Measurements from ENCODE around the gene SCAMP3. TPM values are rescaled to one million over a fixed set of nuclear protein-coding genes. Genes with fewer than 3 reads are reported as not detected.

The SCAMP3 gene
- total and polyA plus RNA-seq, 2 donors (not counting 3 experiments of a cell fraction or from before 2014, with no cell fraction given): 80.1 to 306 TPM

- ChIA-PET CTCF (interaction anchor here (1.2 kb wide), 1 partner anchor 9 kb away, joined by 3 read pairs; no protein-coding TSS in a partner anchor), POLR2A (no interaction called here)
- no peak overlapping the region for H3K27ac ChIP-seq (ENCODE audit: insufficient read depth, low read depth, low read length)
- no peaks in the 10 kb centered on the region for H3K9me1 ChIP-seq (replicated peaks; ENCODE audit: control insufficient read depth, extremely low read depth, insufficient read depth, low read length)
- H3K9me3 ChIP-seq (replicated peaks; ENCODE audit: control insufficient read depth, insufficient read depth, low read length): no peaks in the 10 kb centered on the region
- H2AFZ ChIP-seq (ENCODE audit: low read depth, low read length): no peak overlapping the region
- no peak overlapping the region for H3K9ac ChIP-seq (replicated peaks; ENCODE audit: extremely low read depth, insufficient read depth, low read length)
- FAIRE-seq (no peak), DNase-seq (ENCODE audit: low read depth, low spot score) (no peak)
- intact Hi-C loops (cut with micrococcal nuclease) (no loop called here), dilution Hi-C loops (cut with MboI; ENCODE audit: extremely low pct_ligation_motif_present, low sequenced_read_pairs) (no loop called here)
- H3K36me3 ChIP-seq (ENCODE audit: control insufficient read depth in 2 of 2, extremely low read depth in 1 of 2, insufficient read depth in 2 of 2, low read length in 2 of 2): no peaks in the 10 kb centered on the region
- H3K79me2 ChIP-seq (ENCODE audit: control insufficient read depth, insufficient read depth, low read length): no peaks in the 10 kb centered on the region
- no peaks in the 10 kb centered on the region for H3K4me1 ChIP-seq (ENCODE audit: control insufficient read depth, extremely low read depth, insufficient read depth, low read length)
- no TSS peak for BruUV-seq (replicated peaks)
- H3K4me3 ChIP-seq (replicated peaks in 1 of 3; ENCODE audit: insufficient read depth in 1 of 3, low read depth in 1 of 3, low read length in 3 of 3): no peak overlapping the region
- H3K27me3 ChIP-seq (ENCODE audit: control insufficient read depth in 2 of 2, insufficient read depth in 2 of 2, low read length in 2 of 2): peaks cover 36 to 40% of the 10 kb centered on the region in 2 experiments
- no peak overlapping the region for H3K4me2 ChIP-seq (ENCODE audit: insufficient read depth, low read length)
- no peaks in the 10 kb centered on the region for H4K20me1 ChIP-seq (replicated peaks; ENCODE audit: control insufficient read depth, extremely low read depth, insufficient read depth, low read length)
- TF ChIP-seq FOS (IDR thresholded peaks at IDR 0.05; ENCODE audit: borderline replicate concordance, insufficient read depth, low read length): no peak
- no peak for TF ChIP-seq JUN (IDR thresholded peaks at IDR 0.05; ENCODE audit: borderline replicate concordance, insufficient read depth, insufficient read length, low read depth)
- peak; percentile 91 for TF ChIP-seq EZH2 (IDR thresholded peaks at IDR 0.05; ENCODE audit: borderline replicate concordance, low read depth, low read length, severe bottlenecking)
- no peak for TF ChIP-seq MAX (IDR thresholded peaks at IDR 0.05; ENCODE audit: insufficient read depth, insufficient read length)
Measured at GRCh38 chr1:155295183-155295941, 33.2 kb upstream of the SCAMP3 start.

DNA sequence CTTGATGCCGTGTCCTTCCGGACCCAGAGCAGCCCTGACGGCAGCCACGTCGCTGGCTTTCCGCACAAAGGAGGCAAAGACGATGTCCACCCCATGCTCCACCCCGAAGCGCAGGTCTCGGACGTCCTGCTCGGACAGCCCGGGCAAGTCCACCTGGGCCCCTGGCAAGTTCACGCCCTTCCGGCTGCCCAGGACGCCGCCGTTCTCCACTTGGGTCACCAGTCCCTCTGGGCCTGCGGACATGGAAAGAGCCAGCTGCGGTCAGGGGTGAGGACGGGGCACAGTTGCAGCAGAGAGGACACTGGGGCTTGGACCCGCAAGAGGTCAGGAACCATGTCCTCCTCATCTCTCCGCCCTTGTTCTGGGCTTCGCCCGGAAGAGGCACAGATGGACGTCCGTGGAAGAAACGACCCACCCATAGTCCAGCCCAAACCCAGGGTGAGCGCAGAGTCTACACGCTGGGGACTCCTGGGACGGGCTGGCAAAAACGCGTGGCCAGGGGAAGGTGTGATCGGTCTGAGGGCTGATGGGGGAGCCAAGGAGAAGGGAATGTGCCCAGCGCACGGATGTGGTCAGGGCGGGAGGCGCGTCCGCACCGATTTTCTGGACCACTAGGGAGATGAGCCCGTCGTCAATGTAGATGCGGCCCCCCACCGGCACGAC is 32.5 kb upstream of the SCAMP3 start:
- Histone ChIP-seq H3K9ac (replicated peaks; ENCODE audit: extremely low read depth, insufficient read depth, low read length) (no peak overlapping the region), H3K9me3 (replicated peaks; ENCODE audit: control insufficient read depth, insufficient read depth, low read length) (no peaks in the 10 kb centered on the region), H3K4me3 (replicated peaks in 1 of 3; ENCODE audit: insufficient read depth in 1 of 3, low read depth in 1 of 3, low read length in 3 of 3) (no peak overlapping the region), H3K4me1 (ENCODE audit: control insufficient read depth, extremely low read depth, insufficient read depth, low read length) (no peaks in the 10 kb centered on the region), H3K27ac (ENCODE audit: insufficient read depth, low read depth, low read length) (no peak overlapping the region), H3K9me1 (replicated peaks; ENCODE audit: control insufficient read depth, extremely low read depth, insufficient read depth, low read length) (no peaks in the 10 kb centered on the region), H3K79me2 (ENCODE audit: control insufficient read depth, insufficient read depth, low read length) (no peaks in the 10 kb centered on the region), H3K4me2 (ENCODE audit: insufficient read depth, low read length) (no peak overlapping the region), H2AFZ (ENCODE audit: low read depth, low read length) (no peak overlapping the region), H3K36me3 (ENCODE audit: control insufficient read depth in 2 of 2, extremely low read depth in 1 of 2, insufficient read depth in 2 of 2, low read length in 2 of 2) (no peaks in the 10 kb centered on the region), H4K20me1 (replicated peaks; ENCODE audit: control insufficient read depth, extremely low read depth, insufficient read depth, low read length) (no peaks in the 10 kb centered on the region), H3K27me3 (ENCODE audit: control insufficient read depth in 2 of 2, insufficient read depth in 2 of 2, low read length in 2 of 2) (peaks cover 37 to 40% of the 10 kb centered on the region in 2 experiments)
- dilution Hi-C loops (cut with MboI; ENCODE audit: extremely low pct_ligation_motif_present, low sequenced_read_pairs): no loop called here
- CTCF ChIA-PET: interaction anchor here (1.2 kb wide), 1 partner anchor 9 kb away, joined by 3 read pairs; no protein-coding TSS in a partner anchor
- intact Hi-C loops (cut with micrococcal nuclease): no loop called here
- TF ChIP-seq EZH2 (IDR thresholded peaks at IDR 0.05; ENCODE audit: borderline replicate concordance, low read depth, low read length, severe bottlenecking): peak; percentile 88
- TF ChIP-seq GATA2 (IDR thresholded peaks at IDR 0.05; ENCODE audit: insufficient read depth, insufficient read length, low read depth, low read length): no peak
- TF ChIP-seq POLR2A (IDR thresholded peaks at IDR 0.05; ENCODE audit: low read depth, low read length): no peak
- TF ChIP-seq JUN (IDR thresholded peaks at IDR 0.05; ENCODE audit: borderline replicate concordance, insufficient read depth, insufficient read length, low read depth): no peak
- TF ChIP-seq MAX (IDR thresholded peaks at IDR 0.05; ENCODE audit: insufficient read depth, insufficient read length): no peak
- TF ChIP-seq FOS (IDR thresholded peaks at IDR 0.05; ENCODE audit: borderline replicate concordance, insufficient read depth, low read length): no peak
- DNase-seq (ENCODE audit: low read depth, low spot score) (no peak), FAIRE-seq (no peak)
- BruUV-seq (replicated peaks): no TSS peak
- POLR2A ChIA-PET: no interaction called here

Measured in endothelial cell of umbilical vein (primary cell).